NCI-H748 treated with DMSO at 0.1 percent for 48 hours (cell line): ENCODE data around the gene CLSTN2.

Source experiments
- DNase-seq: peaks from one replicate; lab custom pipeline; 2025; lab: John Stamatoyannopoulos, UW

Gene CLSTN2

GRCh38 chr3:140148824-140149390 is 213.9 kb downstream of the CLSTN2 start:
- no peak for DNase-seq

GRCh38 chr3:140151321-140151720 is 216.3 kb downstream of the CLSTN2 start:
- DNase-seq, result no peak

GRCh38 chr3:140152851-140153639 is 218.1 kb downstream of the CLSTN2 start:
- no peak for DNase-seq

GRCh38 chr3:140153736-140154135 is 218.8 kb downstream of the CLSTN2 start:
- DNase-seq, result no peak

GRCh38 chr3:140157161-140157560 is 222.2 kb downstream of the CLSTN2 start:
- DNase-seq, result no peak

- no peak for DNase-seq
These were observed 224.7 kb downstream of the CLSTN2 start for GRCh38 chr3:140159646-140160045.

GRCh38 chr3:140160553-140160952 is 225.6 kb downstream of the CLSTN2 start:
- no peak for DNase-seq

GRCh38 chr3:140162551-140162950 is 227.6 kb downstream of the CLSTN2 start:
- DNase-seq, result no peak

GRCh38 chr3:140163159-140163763 is 228.3 kb downstream of the CLSTN2 start:
- DNase-seq, result no peak

- no peak for DNase-seq
These were observed 229.2 kb downstream of the CLSTN2 start for GRCh38 chr3:140164156-140164555.

- DNase-seq, result no peak
These were observed 230.1 kb downstream of the CLSTN2 start for GRCh38 chr3:140164922-140165590.

- no peak for DNase-seq
These were observed 230.8 kb downstream of the CLSTN2 start for GRCh38 chr3:140165781-140166180.

GRCh38 chr3:140166861-140167599 is 232.0 kb downstream of the CLSTN2 start:
- no peak for DNase-seq

- DNase-seq, result no peak
These were observed 232.8 kb downstream of the CLSTN2 start for GRCh38 chr3:140167600-140168281.

- no peak for DNase-seq
These were observed 235.6 kb downstream of the CLSTN2 start for GRCh38 chr3:140170612-140171011.

- no peak for DNase-seq
These were observed 241.5 kb downstream of the CLSTN2 start for GRCh38 chr3:140176526-140176925.

- DNase-seq, result no peak
These were observed 243.0 kb downstream of the CLSTN2 start for GRCh38 chr3:140177943-140178342.

GRCh38 chr3:140178482-140178881 is 243.5 kb downstream of the CLSTN2 start:
- no peak for DNase-seq

- DNase-seq, result peak; percentile 35
These were observed 245.6 kb downstream of the CLSTN2 start for GRCh38 chr3:140180603-140181002.

GRCh38 chr3:140185375-140185774 is 250.4 kb downstream of the CLSTN2 start:
- no peak for DNase-seq

- peak; percentile 61 for DNase-seq
These were observed 251.5 kb downstream of the CLSTN2 start for GRCh38 chr3:140186421-140186920.
